ENCODE results near the gene MMP25.

The MMP25 gene

DNA sequence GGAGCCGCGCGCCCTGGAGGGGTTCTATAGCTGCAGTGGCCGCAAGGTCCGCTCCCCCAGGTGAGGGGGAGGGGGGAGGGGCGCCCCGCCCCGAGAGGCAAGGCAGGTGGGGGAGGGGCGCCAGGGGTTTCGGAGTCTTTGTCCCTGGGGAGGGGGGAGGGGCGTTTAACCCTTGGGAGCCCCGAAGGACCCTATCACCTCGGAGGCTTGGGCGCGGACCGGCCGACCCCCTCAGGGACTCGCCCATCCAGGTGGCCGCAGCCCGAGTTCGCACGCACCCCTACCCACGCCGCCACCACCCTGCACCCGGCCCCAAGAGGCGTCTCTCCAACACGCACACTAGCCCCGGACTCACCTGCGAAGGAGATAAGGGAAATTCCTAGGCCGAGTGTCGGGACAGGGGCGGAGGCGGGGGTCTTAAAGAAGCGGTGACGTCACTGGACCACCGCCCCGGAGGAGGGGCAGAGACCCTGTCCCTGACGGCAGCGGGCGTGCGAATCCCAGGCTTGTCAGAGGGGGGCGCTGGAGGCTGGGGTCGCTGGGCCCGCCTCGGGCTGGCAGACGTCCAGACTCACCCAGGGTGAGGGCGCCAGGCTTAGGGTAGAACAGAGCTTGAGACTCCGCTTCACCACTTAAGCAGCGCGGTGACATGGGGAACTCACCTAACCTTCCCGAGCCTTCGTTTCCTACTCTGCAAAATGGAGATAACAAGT lies 28.4 kb upstream of the MMP25 start, which contains the start of gene CLDN6:
CLDN6 (minus strand) TSS at position 390 of the 713 bp plus-strand sequence. CDS start 2,162 bp downstream, outside the sequence.
- peak; percentile 79 for DNase-seq

DNA sequence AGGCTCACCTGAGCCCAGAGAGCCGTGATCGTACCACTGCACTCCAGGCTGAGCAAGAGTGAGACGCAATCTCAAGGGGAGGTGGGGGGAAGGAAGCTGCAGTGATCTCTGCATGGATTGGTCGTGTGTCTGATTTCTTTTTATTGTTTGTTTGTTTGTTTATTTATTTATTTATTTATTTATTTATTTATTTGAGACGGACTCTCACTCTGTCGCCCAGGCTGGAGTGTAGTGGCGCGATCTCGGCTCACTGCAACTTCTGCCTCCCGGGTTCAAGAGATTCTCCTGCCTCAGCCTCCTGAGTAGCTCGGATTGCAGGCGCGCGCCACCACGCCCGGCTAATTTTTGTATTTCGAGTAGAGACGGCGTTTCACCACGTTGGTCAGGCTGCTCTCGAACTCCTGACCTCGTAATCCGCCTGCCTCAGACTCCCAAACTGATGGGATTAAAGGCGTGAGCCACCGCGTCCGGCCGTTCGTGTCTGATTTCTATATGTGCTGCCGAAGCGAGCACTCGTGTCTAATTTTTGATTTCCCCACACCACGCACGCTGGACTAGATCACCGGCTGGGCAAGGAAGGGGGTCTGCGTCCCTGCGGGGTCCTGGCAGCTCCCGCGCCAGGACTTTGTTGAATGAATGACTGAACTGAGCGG lies 26.6 kb upstream of the MMP25 start:
- no peak for DNase-seq

DNA sequence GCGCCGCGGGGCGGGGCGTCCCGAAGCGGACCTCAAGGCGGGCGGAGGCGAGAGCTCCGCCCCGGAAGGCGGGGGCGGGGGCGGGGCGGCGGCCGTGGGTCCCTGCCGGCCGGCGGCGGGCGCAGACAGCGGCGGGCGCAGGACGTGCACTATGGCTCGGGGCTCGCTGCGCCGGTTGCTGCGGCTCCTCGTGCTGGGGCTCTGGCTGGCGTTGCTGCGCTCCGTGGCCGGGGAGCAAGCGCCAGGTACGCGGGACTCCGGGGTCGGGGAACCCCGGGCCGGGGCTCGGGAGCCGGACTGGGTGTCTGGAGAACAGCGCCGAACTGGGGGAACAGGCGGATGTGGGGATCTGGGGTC lies 26.1 kb upstream of the MMP25 start, which contains the start of gene TNFRSF12A:
TNFRSF12A (plus strand) TSS at position 122 of the 357 bp plus-strand sequence; CDS start at position 152, 30 bp downstream.
- peak; percentile 93 for DNase-seq

DNA sequence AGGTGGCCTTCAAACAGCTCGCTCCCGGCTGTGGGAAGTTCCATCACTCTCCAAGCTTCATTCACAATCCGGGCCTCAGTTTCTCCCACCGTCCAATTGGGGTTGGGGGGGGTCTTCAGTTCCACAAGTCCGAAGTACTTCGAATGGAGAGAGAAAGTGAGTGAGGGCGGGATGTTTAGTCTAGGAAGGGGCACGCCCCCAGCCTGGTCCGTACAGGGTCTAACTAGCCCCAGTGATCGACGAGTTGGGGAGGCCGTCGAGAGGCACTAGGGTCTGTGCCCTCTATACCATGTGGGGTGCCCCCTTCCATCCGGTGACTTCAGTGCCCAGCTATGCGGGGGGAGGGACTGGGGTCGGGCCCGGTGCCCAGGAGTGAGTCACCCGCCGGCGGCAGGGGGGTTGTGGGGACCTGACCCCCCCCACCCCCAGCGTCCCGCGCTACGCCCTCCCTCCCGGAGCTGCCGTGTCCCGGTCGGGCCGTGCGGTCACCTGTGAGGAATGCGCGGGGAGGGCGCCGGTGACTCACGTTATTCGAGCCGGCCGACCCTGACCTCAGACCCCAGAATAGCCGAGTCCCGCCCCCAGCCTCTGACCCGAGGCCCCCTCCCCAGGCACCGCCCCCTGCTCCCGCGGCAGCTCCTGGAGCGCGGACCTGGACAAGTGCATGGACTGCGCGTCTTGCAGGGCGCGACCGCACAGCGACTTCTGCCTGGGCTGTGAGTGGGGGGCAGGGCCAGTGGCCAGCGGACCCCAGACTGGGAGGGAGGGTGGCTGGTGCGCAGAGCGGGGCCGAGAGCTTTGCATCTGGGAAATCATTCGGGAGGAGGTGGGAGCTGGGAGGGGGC lies 25.5 kb upstream of the MMP25 start:
- peak; percentile 68 for DNase-seq

DNA sequence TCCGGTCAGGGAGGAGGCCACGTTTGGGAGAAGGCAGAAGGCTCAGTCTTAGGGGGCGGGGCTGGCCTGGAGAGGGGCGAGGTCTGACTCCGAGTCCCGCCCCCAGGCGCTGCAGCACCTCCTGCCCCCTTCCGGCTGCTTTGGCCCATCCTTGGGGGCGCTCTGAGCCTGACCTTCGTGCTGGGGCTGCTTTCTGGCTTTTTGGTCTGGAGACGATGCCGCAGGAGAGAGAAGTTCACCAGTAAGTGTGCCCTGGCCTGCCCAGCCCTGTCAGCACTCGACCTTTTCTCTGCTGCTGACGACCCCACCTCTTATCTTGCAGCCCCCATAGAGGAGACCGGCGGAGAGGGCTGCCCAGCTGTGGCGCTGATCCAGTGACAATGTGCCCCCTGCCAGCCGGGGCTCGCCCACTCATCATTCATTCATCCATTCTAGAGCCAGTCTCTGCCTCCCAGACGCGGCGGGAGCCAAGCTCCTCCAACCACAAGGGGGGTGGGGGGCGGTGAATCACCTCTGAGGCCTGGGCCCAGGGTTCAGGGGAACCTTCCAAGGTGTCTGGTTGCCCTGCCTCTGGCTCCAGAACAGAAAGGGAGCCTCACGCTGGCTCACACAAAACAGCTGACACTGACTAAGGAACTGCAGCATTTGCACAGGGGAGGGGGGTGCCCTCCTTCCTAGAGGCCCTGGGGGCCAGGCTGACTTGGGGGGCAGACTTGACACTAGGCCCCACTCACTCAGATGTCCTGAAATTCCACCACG lies 24.7 kb upstream of the MMP25 start:
- peak; percentile 93 for DNase-seq

DNA sequence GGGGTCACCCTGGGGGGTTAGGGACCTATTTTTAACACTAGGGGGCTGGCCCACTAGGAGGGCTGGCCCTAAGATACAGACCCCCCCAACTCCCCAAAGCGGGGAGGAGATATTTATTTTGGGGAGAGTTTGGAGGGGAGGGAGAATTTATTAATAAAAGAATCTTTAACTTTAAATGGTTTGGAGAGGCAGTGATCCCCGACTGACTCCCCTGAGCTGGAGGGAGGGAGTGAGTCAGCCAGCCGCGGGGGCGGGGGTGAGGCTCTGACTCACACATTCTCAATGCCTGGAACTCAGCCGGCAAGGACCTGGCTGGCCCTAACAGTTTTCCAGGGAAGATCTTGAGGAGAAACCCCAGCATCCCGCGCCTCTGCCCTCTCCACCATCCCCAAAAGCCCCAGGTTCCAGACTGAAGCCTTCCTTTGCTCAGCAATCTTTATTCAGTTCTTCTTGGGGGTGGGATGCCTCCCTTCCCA lies 24.1 kb upstream of the MMP25 start:
- DNase-seq: peak; percentile 86

DNA sequence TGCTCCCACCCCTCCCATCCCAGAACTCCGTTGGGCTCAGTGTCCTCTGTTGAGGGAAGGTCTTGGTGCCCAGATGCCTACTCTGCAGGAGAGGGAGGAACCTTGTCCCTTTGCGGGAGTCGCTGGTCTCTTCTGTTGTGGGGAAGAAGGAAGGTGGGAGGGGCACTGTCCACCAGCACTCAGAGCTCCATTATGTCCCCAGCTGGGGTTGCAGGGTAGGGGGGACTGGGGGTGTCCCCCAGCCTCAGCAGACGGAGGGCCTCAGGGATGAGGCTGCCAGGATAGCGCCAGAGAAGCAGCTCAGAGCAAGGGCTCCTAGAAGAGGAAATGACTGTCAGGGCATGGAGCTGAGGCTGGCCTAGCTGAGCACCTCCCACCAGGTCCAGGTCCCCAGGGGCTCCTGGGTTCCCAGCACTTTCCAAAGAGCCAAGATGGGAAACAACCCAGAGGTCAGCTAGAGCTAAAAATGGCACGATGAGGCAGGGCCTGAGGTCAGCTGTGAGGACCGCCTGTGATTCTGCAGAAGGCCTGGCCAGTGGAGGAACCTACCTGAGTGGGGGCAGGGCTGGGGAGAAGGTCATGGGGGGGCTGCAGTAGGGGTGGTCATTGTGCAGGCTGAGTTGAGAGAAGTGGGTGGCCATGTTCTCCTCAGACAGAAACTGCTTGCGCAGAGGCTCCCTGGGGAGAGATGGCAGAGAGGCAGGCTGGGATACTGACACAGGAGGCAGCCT lies 23.5 kb upstream of the MMP25 start:
- DNase-seq: no peak

DNA sequence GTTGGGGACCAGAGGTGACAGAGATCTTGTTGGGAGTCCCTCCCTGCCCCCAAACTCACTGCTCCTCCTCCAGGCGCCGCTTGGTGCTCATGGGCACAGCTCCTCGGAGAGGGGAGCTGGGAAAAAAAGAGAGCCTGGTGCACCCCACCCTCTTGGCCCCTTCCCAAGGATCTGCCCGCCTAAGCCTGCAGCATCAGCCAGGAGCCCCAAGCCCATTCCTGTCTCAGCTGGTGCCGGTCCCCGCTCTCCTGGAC lies 23.0 kb upstream of the MMP25 start:
- peak; percentile 59 for DNase-seq

DNA sequence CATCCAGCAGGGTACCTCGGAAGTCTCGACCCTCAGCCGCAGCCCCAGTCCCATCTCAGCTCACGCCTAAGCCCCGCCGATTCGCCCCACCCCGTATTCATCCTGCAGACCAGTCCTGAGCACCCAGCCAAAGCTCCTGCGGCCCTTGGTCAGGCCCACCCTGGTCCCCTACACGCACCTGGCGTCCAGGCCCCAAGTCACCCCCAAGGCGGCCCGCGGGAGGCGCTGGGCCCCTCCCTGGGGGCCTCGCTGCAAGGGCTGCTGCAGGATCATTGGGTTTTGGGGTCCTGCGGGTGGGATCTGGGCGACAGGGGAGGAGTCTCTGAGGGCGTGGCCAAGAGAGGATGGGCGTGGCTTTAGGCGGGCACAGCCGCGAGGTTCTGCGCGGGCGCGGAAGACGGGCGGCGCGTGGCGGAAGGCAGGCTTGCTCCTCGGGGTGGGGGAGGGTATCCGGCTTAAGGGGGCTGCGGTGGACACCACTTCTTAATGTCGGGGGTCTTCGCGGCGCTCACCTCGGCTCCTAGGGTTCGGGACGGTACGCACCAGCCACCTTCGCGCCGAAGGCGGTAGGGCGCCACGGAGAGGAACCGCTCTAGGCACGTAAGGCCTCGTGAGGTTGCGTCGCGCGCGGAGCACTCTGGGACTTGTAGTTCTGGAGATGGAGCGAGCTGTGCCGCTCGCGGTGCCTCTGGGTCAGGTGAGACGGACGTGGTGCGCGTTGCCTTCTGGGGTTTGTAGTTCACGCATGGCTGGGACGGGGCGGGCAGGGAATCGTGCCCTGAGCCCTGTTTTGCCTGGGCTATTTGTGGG lies 22.5 kb upstream of the MMP25 start, which contains the start of the genes HCFC1R1 and THOC6:
HCFC1R1 (minus strand) TSS at position 274 of the 810 bp plus-strand sequence; CDS start at position 273, 1 bp downstream.
THOC6 (plus strand) TSS at position 367 of the 810 bp plus-strand sequence; CDS start at position 659, 292 bp downstream.
- DNase-seq: peak; percentile 99

DNA sequence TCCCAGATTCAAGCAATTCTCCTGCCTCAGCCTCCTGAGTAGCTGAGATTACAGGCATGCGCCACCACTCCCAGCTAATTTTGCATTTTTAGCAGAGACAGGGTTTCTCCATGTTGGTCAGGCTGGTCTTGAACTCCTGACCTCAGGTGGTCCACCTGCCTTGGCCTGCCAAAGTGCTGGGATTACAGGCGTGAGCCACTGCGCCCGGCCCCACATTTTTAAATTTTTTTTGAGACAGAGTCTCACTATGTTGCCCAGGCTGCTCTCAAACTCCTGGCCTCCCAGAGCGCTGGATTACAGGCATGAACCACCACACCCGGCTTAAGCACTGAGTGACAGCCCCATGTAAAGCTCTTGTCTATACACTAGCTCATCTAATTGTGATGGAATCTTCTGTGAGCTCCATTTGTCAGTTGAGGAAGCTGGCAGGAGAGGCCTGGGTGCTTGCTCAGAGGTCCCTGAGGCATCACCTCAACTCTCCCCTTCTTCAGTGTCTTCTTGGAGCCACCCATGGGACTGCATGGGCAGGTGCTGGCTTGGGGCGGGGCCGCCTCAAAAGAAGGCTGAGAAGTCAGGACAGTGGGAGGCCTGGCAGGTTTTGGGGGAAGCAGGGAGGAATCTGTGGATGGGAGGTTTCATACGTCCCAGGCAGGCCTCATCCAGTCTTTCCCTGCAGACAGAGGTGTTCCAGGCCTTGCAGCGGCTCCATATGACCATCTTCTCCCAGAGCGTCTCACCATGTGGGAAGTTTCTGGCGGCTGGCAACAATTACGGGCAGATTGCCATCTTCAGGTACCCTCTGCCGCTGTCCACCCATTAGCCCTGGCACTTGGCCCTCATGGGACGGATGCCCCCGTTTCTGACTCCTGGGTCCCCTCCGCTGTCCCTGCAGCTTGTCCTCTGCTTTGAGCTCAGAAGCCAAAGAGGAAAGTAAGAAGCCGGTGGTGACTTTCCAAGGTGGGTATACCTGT lies 21.0 kb upstream of the MMP25 start:
- DNase-seq: no peak

DNA sequence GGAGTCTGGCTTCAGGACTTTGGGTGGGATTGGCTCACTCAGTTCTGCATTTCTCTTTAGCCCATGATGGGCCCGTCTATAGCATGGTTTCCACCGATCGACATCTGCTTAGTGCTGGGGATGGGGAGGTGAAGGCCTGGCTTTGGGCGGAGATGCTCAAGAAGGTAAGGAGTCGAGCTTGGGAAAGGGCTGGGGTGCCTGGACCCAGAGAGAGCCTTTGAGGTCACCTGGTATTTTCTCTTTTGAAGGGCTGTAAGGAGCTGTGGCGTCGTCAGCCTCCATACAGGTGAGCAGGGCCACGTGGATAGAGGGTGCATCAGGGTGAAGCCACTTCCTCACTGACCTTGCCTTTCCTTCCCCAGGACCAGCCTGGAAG lies 20.4 kb upstream of the MMP25 start:
- DNase-seq: no peak

DNA sequence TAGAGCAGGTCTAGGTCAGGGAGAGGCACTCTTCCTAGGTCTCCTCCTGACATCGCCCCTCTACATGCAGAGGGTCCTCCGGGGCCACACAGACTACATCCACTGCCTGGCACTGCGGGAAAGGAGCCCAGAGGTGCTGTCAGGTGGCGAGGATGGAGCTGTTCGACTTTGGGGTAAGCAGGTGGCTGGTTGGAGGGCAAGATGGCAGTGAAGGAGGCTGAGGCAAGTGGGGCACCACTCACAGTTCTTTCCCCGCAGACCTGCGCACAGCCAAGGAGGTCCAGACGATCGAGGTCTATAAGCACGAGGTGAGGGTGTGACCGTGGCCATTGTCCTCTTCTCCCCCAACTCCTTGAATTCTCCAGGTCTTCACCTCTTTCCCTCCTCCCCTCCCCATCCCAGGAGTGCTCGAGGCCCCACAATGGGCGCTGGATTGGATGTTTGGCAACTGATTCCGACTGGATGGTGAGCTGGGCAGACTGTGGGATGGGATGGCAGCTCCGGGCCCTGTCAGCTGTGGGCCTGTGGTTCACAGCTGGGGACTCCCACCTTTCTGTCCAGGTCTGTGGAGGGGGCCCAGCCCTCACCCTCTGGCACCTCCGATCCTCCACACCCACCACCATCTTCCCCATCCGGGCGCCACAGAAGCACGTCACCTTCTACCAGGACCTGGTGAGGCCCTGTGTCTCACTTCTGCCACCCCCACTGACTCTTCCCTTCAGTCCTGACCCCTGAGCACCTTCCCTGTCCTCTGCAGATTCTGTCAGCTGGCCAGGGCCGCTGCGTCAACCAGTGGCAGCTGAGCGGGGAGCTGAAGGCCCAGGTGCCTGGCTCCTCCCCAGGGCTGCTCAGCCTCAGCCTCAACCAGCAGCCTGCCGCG lies 19.5 kb upstream of the MMP25 start:
- DNase-seq: no peak

DNA sequence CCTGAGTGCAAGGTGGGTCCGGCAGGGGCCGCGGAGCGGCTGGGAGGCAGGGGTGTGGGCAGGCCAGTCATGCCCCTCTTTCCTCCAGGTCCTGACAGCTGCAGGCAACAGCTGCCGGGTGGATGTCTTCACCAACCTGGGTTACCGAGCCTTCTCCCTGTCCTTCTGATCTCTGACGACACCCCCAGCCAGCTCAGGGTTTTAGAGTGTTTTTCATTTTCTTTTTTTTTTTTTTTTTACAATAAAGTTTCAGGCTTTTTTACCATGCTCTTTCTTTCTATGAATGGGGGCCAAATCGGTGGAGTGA lies 18.9 kb upstream of the MMP25 start:
- DNase-seq: no peak

DNA sequence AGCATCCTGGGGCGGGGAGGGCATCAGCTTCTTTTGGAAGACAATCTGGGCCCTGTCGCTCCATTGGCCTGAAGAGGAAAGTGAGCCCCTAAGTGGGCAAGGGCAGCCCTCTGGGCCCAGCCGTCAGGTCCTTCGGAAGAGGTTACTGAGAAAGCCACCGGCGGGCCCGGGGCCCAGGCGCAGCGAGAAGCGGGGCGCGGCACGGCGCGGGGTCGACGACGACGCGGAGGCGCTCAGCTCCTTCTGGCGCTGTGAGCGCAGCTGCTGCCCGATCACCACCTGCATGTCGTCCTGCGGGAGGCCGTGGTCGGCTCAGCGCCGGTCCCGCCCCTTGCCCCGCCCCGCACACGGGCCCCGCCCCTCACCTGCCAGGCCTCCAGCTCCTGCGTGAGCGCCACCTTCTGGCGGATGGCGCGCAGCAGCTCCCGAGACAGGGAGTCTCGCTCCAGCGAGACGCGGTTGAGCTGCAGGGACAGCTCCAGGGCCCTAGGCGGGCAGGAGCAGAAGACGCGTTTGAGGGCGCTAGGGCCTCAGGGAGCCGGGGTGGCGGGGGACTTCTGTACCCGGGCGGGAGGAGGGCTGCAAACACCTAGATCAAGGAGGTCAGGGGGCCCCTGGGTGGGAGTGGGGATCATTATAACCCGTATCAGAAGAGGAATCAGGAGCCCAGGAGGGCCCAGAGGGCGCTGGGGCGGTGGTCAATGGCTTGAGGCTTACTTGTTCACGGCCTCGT lies 18.2 kb upstream of the MMP25 start:
- peak; percentile 92 for DNase-seq

DNA sequence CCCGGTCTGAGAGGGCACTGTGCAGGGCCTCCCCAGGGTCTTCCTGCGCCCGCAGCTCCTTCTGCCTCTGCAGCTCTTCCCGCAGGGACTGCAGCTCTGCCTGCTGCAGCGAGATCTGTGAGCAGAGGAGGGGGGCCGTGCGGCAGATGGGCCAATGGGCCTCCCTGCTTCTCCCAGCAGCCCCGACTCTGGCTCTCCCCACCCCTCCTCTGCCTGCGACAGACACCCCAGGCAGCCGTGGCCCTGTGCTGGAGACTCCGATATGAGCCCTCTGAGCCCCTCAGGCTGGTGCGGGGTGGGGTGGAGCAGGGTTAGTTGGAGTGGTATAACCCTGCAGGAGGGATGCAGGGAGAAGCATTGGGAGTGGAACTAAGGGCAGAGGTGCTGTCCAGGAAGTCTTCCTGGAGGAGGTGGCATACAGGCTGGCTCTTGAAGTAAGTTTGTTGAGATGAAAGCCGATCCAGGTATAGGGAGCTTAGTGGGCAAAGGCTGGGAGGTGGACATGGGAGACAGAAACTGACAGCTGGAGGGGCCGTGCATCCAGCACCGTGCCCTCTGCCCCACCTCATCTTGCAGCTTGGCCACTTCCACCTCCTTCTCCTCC lies 17.5 kb upstream of the MMP25 start:
- no peak for DNase-seq

DNA sequence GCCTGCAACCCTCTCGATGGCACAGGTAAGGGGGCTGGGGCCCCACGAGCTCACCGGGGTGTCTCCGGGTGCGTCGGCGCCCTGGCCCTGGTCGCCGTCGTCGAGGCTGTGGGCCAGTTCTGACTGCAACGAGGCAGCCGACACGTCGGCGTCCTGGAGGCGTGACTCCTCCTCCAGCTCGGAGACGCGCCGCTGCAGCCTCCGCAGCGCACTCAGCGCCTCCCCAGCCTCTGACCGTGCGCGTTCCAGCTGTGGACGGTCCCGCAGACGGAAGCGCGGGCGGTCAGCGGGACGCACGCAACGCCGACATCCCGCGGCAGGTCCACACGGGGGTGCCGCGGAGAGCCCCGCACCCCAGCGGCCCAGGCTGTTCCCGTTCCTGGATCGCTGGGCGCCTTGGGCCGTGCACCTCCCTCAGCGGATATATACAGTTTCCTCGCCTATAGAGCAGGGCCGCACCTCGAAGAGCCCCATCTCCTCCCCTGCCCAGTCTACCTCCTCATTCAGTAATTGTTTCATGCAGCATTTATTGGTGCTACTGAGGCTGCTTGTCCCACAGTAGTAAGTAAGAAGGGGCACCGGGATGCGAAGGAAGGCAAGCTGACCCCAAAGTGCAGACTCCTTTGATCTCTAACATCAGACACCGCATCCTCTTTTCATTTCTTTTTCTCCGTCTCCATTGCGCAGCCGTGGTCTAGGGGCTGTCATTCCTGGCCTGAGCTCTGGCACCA lies 16.7 kb upstream of the MMP25 start:
- peak; percentile 58 for DNase-seq

All from hematopoietic multipotent progenitor cell treated with erythropoietin and hydrocortisone succinate and interleukin-3 and kit ligand, for 4 days (in vitro differentiated cells).